IMR-90 (cell line): ENCODE measurements around the gene ZNF436.

Source experiments
- BHLHE40 ChIP-seq: fragments of 150-350 bp; IDR thresholded peaks from 2 replicates; pipeline ENCODE4 v1.6.1; 2016; ENCODE audit warnings: mild to moderate bottlenecking, low read depth, low read length
- CEBPB ChIP-seq: IDR thresholded peaks from 2 replicates; pipeline ENCODE4 v1.6.1; 2012; ENCODE audit warnings: low read depth, low read length, improper control_type of control experiment
- CTCF ChIP-seq: conservative IDR thresholded peaks from 2 replicates; pipeline ENCODE4 v1.5.1; 2012; ENCODE audit warnings: mild to moderate bottlenecking, low read depth, low read length, improper control_type of control experiment
- ELK1 ChIP-seq: fragments of 150-350 bp; IDR thresholded peaks from 2 replicates; pipeline ENCODE4 v1.6.1; 2016; ENCODE audit warnings: low read depth, mild to moderate bottlenecking, low read length, moderate library complexity, borderline replicate concordance
- FOS ChIP-seq: fragments of 150-350 bp; IDR thresholded peaks from 2 replicates; pipeline ENCODE4 v1.6.1; 2016; ENCODE audit warnings: low read depth, low read length
- MAFK ChIP-seq: IDR thresholded peaks from 2 replicates; pipeline ENCODE4 v1.6.1; 2012; ENCODE audit warnings: low read depth, low read length, improper control_type of control experiment
- MAZ ChIP-seq: IDR thresholded peaks from 2 replicates; pipeline ENCODE4 v1.6.1; 2012; ENCODE audit warnings: low read depth, mild to moderate bottlenecking, low read length, improper control_type of control experiment, moderate library complexity, borderline replicate concordance
- MXI1 ChIP-seq: IDR thresholded peaks from 2 replicates; pipeline ENCODE4 v1.6.1; 2012; ENCODE audit warnings: low read depth, mild to moderate bottlenecking, low read length, moderate library complexity, borderline replicate concordance
- NFE2L2 ChIP-seq: fragments of 150-350 bp; IDR thresholded peaks from 2 replicates; pipeline ENCODE4 v1.6.1; 2016; ENCODE audit warnings: low read depth, mild to moderate bottlenecking, low read length
- POLR2A ChIP-seq: IDR thresholded peaks from 2 replicates; pipeline ENCODE4 v1.6.1; 2012; ENCODE audit warnings: mild to moderate bottlenecking, low read depth, low read length
- RFX5 ChIP-seq: IDR thresholded peaks from 2 replicates; pipeline ENCODE4 v1.8.0; 2012; ENCODE audit warnings: low read depth, mild to moderate bottlenecking, low read length, moderate library complexity
- SMC3 ChIP-seq: fragments of 150-350 bp; IDR thresholded peaks from 2 replicates; pipeline ENCODE4 v1.6.1; 2016; ENCODE audit warnings: low read depth, mild to moderate bottlenecking, antibody characterized with exemption, low read length, moderate library complexity

GRCh38 chr1:23389837-23390321, 20.2 kb upstream of the ZNF436 start:
- TF ChIP-seq MXI1, result no peak
- TF ChIP-seq CTCF, result no peak
- no peak for TF ChIP-seq ELK1
- TF ChIP-seq MAZ, result no peak
- no peak for TF ChIP-seq POLR2A
- no peak for TF ChIP-seq BHLHE40
- no peak for TF ChIP-seq SMC3
- no peak for TF ChIP-seq CEBPB
- no peak for TF ChIP-seq NFE2L2
- no peak for TF ChIP-seq RFX5
- no peak for TF ChIP-seq FOS
- no peak for TF ChIP-seq MAFK
